WI38 (cell line): ENCODE results near the gene HP.

Experiments
- H3K4me3 ChIP-seq: 2 replicates; pipeline ENCODE4 v1.5.1; 2011; ENCODE audit warnings: low read depth, mild to moderate bottlenecking, control low read depth, low read length
- CTCF ChIP-seq: IDR thresholded peaks from 2 replicates; pipeline ENCODE4 v1.5.1; 2012; ENCODE audit warnings: low read depth, mild to moderate bottlenecking, control low read depth, low read length

The HP gene

GRCh38 chr16:72015124-72015523 is 39.2 kb upstream of the HP start:
- no peak for TF ChIP-seq CTCF
- no peak overlapping the region for H3K4me3 ChIP-seq

- no peak for TF ChIP-seq CTCF
These were observed 35.8 kb upstream of the HP start for GRCh38 chr16:72018470-72018869.

GRCh38 chr16:72021043-72021442 is 33.3 kb upstream of the HP start:
- H3K4me3 ChIP-seq, result no peak overlapping the region
- TF ChIP-seq CTCF, result no peak

More at GRCh38 chr16:72018470-72018869, 35.8 kb upstream of the HP start:
- no peak overlapping the region for H3K4me3 ChIP-seq

- no peak overlapping the region for H3K4me3 ChIP-seq
- no peak for TF ChIP-seq CTCF
These were observed 32.2 kb upstream of the HP start for GRCh38 chr16:72022127-72022526.

GRCh38 chr16:72023962-72024361 is 30.3 kb upstream of the HP start:
- H3K4me3 ChIP-seq, result no peak overlapping the region
- no peak for TF ChIP-seq CTCF

- TF ChIP-seq CTCF, result no peak
- H3K4me3 ChIP-seq, result no peak overlapping the region
These were observed 29.4 kb upstream of the HP start for GRCh38 chr16:72024862-72025382.

- no peak overlapping the region for H3K4me3 ChIP-seq
- no peak for TF ChIP-seq CTCF
These were observed 28.7 kb upstream of the HP start for GRCh38 chr16:72025404-72026114.
